Liver (tissue), 3 donors: ENCODE measurements around the gene TUBA4B.

Experiments
- CTCF ChIP-seq: fragments of 150-350 bp; IDR thresholded peaks from 2 replicates; pipeline ENCODE4 v1.5.1; 2017; ENCODE audit warnings: improper control_type of control experiment, low read depth, low read length; ENCODE audit not compliant: missing input control
- EGR1 ChIP-seq, 2 donors: IDR thresholded peaks; 2 replicates each; pipeline ENCODE4 v1.6.1; 2016 to 2018; ENCODE audit warnings: antibody characterized with exemption in 2 of 2, low read depth in 2 of 2
- REST ChIP-seq: IDR thresholded peaks from 2 replicates; pipeline ENCODE4 v1.6.1; 2016; ENCODE audit warnings: antibody characterized with exemption, mild to moderate bottlenecking
- YY1 ChIP-seq: IDR thresholded peaks from 2 replicates; pipeline ENCODE4 v1.6.1; 2016; ENCODE audit warnings: antibody characterized with exemption, mild to moderate bottlenecking
- donor health status: healthy.
- donor health status: healthy.

- TF ChIP-seq YY1 (no peak), EGR1 (IDR thresholded peaks at IDR 0.05; ENCODE audit: low read depth in 2 of 2) (no peak), CTCF (no peak), REST (no peak)
These were observed at the start of gene TUBA4B for GRCh38 chr2:219252900-219253752.
